Stimulated activated memory B cell treated with anti-CD40 and anti-IgM and Interleukin-4, amounts not matched to agents 10 μg/mL and 1 μg/mL and 100 μg/mL, for 72 hours (primary cell): ENCODE data around the gene P2RY2.

Experiments used
- ATAC-seq: fragments of 150-1000 bp; cut with Tn5 transposase; 2 replicates; pipeline ENCODE4 v1.10.0; 2021
- H3K27ac Mint-ChIP-seq: one replicate; pipeline ENCODE4 v1.8.0; 2022; ENCODE audit warnings: mild to moderate bottlenecking, mixed read lengths
- H3K27me3 Mint-ChIP-seq: one replicate; pipeline ENCODE4 v1.8.0; 2022; ENCODE audit warnings: mixed read lengths
- H3K36me3 Mint-ChIP-seq: one replicate; pipeline ENCODE4 v1.8.0; 2022; ENCODE audit warnings: mixed read lengths
- H3K4me1 Mint-ChIP-seq: one replicate; pipeline ENCODE4 v1.8.0; 2022; ENCODE audit warnings: mixed read lengths
- H3K4me3 Mint-ChIP-seq: one replicate; pipeline ENCODE4 v1.8.0; 2022; ENCODE audit warnings: mild to moderate bottlenecking, moderate library complexity, mixed read lengths
- H3K9me3 Mint-ChIP-seq: one replicate; pipeline ENCODE4 v1.8.0; 2022; ENCODE audit warnings: mixed read lengths

P2RY2 gene

DNA sequence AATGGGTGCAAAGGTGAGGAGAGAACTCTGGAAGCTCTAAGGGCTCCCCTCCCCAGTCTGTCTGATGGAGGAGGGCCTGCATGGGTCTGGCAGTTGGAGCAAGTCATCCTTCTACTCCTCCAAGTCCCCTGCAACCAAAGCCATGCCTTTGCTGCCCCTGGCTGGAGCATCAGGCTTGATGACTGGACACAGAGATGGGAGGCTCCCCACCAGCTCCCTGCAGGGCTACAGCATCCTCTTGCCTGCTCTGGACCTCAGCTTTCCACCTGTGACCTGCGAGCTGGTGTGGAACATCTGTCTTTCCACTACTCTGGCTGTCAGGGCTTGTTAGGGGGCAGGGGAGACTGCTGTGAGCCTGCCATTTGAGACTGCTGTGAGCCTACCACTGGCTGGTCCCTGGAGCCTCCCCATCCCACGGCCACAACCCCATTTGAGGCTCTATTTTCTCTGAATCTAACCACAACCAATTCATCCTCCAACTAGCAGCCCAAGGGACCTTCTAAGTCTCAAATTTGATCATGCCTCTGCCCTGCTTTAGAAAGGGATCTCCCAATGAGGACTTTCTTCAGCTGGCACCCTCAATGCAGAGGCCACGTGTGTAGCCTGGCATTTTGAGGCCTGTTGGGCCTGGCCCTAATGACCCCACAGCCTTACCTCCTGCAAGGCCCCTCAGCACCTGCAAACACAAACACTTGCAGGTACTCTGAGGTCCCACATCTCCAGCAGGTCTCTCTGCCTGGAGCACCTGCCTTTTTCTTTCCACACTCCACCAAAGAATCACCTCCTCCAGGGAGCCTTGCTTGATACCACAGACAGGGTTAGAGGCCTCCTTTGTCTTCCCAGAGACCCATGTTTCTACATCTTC lies 63.9 kb downstream of the P2RY2 start:
- no peaks in the 10 kb centered on the region for H3K9me3 Mint-ChIP-seq
- H3K4me1 Mint-ChIP-seq, result peaks cover 19% of the 10 kb centered on the region
- no peak overlapping the region for H3K4me3 Mint-ChIP-seq
- peak overlapping the region; percentile 12 for H3K27ac Mint-ChIP-seq
- H3K27me3 Mint-ChIP-seq, result no peaks in the 10 kb centered on the region
- H3K36me3 Mint-ChIP-seq, result no peaks in the 10 kb centered on the region
- peak; percentile 60 for ATAC-seq

DNA sequence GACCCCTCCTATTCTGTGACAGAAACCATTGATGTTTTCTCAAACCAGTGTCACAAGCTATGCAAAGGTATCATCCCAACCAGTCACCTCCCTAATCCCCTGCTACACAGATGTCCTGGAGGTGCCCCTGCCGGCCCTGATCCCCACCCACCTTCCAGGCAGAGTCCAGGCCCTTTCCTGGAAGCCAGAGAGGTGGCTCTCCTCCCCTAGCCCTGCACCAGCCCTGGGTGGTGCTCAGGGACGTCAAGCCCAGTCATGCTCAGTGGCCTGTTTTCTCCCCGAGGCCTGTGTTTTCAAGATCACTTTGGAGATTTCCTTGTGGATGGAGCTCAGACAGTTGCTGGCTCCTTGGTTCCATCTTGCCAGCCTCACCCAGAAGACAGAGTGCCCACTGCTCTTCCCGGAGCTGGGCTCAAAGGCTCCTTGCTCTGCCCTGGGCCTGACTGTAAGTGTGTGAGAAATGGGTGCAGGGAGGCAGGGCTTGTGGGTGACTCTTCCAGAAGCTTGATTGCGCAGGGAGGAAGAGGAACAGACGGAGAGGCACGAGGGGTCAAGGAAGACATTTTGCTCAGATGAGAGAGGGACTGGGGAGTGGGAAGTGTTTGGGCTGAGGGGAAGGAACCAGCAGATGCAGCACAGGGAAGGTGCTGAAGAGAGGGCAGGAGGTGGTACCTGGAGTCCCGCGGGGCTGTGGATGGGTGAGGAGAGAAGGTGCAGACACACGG lies 65.4 kb downstream of the P2RY2 start:
- Mint-ChIP-seq H3K4me3 (no peak overlapping the region), H3K36me3 (no peaks in the 10 kb centered on the region), H3K27me3 (no peaks in the 10 kb centered on the region), H3K4me1 (peaks cover 33% of the 10 kb centered on the region), H3K9me3 (no peaks in the 10 kb centered on the region), H3K27ac (no peak overlapping the region)
- no peak for ATAC-seq

DNA sequence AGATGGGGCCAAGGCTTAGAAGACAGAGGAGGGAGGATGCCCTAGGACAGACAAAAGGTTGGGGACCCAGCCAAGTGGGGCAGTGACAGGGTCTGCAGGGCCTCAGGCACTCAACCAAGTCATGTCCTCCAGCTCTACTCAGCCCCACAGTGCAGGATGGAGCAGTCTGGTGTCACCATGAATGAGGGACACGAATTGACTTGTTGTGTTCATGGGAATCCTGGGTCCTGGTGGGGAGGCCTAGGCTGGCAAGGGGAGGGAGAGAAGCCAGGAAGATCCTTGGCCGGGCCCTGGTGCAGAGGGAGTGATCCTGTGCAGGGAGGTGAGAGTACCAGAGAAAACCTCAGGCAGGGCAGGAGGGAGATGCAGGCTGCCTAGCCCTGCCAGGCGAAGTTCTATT lies 66.0 kb downstream of the P2RY2 start:
- no peaks in the 10 kb centered on the region for H3K36me3 Mint-ChIP-seq
- no peak overlapping the region for H3K27ac Mint-ChIP-seq
- H3K27me3 Mint-ChIP-seq, result no peaks in the 10 kb centered on the region
- no peak overlapping the region for H3K4me3 Mint-ChIP-seq
- peaks cover 40% of the 10 kb centered on the region for H3K4me1 Mint-ChIP-seq
- no peak for ATAC-seq
- no peaks in the 10 kb centered on the region for H3K9me3 Mint-ChIP-seq

DNA sequence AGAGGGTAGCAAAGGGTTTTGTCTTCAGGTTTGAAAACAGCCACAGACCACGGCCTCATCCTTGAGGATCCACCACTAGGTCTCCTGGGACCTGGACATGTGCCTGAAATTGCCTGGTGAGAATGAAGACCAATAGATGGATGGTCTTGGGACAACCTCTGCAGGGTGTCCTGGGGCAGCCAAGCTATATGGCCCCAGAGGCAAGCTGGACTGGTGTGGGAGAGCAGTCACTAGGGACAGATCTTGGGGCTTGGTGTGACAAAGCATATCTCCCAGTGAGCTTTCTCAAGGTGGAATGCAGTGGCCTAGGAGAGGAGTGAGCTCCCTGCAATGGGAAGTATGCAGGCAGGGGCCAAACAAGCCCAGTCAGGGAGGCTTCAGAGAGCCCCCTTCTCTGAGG lies 67.6 kb downstream of the P2RY2 start:
- no peak overlapping the region for H3K27ac Mint-ChIP-seq

More for the DNA sequence above, 67.6 kb downstream of the P2RY2 start:
- Mint-ChIP-seq H3K36me3 (no peaks in the 10 kb centered on the region), H3K9me3 (no peaks in the 10 kb centered on the region), H3K27me3 (no peaks in the 10 kb centered on the region), H3K4me3 (no peak overlapping the region), H3K4me1 (peaks cover 51% of the 10 kb centered on the region)
- ATAC-seq, result no peak
